Measurements from ENCODE around the gene ZMYM1.
A peak's percentile ranks its signal among the peaks of the same experiment; 100 is the strongest.
"Not testable (repeated sequence)": the region's sequence is repeated elsewhere in the genome, so short reads cannot be mapped to it uniquely, and the experiment has no call there.

ZMYM1 gene

GRCh38 chr1:35054282-35054681 lies 24.9 kb upstream of the ZMYM1 start:
- peaks cover 63% of the 10 kb centered on the region for H3K27me3 Mint-ChIP-seq
- not testable (repeated sequence) for H3K4me1 Mint-ChIP-seq, H3K27ac Mint-ChIP-seq, ATAC-seq, H3K9me3 Mint-ChIP-seq, H3K36me3 Mint-ChIP-seq, H3K4me3 Mint-ChIP-seq

GRCh38 chr1:35058321-35058720 lies 20.9 kb upstream of the ZMYM1 start:
- not testable (repeated sequence) for ATAC-seq, H3K9me3 Mint-ChIP-seq, H3K4me3 Mint-ChIP-seq, H3K27ac Mint-ChIP-seq, H3K36me3 Mint-ChIP-seq
- peaks cover 52% of the 10 kb centered on the region for H3K27me3 Mint-ChIP-seq
- H3K4me1 Mint-ChIP-seq = peaks cover 10% of the 10 kb centered on the region

- peaks cover 3% of the 10 kb centered on the region for H3K9me3 Mint-ChIP-seq
- peaks cover 52% of the 10 kb centered on the region for H3K27me3 Mint-ChIP-seq
- H3K4me3 Mint-ChIP-seq = no peak overlapping the region
- no peak overlapping the region for H3K27ac Mint-ChIP-seq
- H3K36me3 Mint-ChIP-seq = no peaks in the 10 kb centered on the region
- no peak for ATAC-seq
- H3K4me1 Mint-ChIP-seq = peaks cover 10% of the 10 kb centered on the region
These were observed 20.2 kb upstream of the ZMYM1 start for GRCh38 chr1:35058988-35059387.

GRCh38 chr1:35062518-35063196 lies 16.5 kb upstream of the ZMYM1 start:
- no peaks in the 10 kb centered on the region for H3K36me3 Mint-ChIP-seq
- peaks cover 40% of the 10 kb centered on the region for H3K27me3 Mint-ChIP-seq
- H3K9me3 Mint-ChIP-seq = peaks cover 3% of the 10 kb centered on the region
- ATAC-seq = no peak
- H3K4me3 Mint-ChIP-seq = no peak overlapping the region
- H3K27ac Mint-ChIP-seq = no peak overlapping the region
- peaks cover 10% of the 10 kb centered on the region for H3K4me1 Mint-ChIP-seq

GRCh38 chr1:35064265-35064664 lies 14.9 kb upstream of the ZMYM1 start:
- Mint-ChIP-seq H3K9me3 (no peaks in the 10 kb centered on the region), H3K27ac (no peak overlapping the region), H3K27me3 (peaks cover 25% of the 10 kb centered on the region), H3K4me3 (no peak overlapping the region), H3K36me3 (no peaks in the 10 kb centered on the region), H3K4me1 (peaks cover 10% of the 10 kb centered on the region)
- ATAC-seq = no peak

- Mint-ChIP-seq H3K4me1 (no peaks in the 10 kb centered on the region), H3K4me3 (no peak overlapping the region), H3K9me3 (peaks cover 3% of the 10 kb centered on the region), H3K36me3 (no peaks in the 10 kb centered on the region), H3K27ac (no peak overlapping the region), H3K27me3 (peaks cover 30% of the 10 kb centered on the region)
- no peak for ATAC-seq
These were observed 9.4 kb upstream of the ZMYM1 start for GRCh38 chr1:35069746-35070145.

GRCh38 chr1:35073265-35073811 lies 5.8 kb upstream of the ZMYM1 start:
- H3K9me3 Mint-ChIP-seq = peaks cover 7% of the 10 kb centered on the region
- ATAC-seq = no peak
- no peaks in the 10 kb centered on the region for H3K36me3 Mint-ChIP-seq
- H3K27ac Mint-ChIP-seq = no peak overlapping the region
- H3K4me1 Mint-ChIP-seq = no peaks in the 10 kb centered on the region
- H3K27me3 Mint-ChIP-seq = peaks cover 40% of the 10 kb centered on the region
- no peak overlapping the region for H3K4me3 Mint-ChIP-seq

GRCh38 chr1:35076426-35076825 lies 2.8 kb upstream of the ZMYM1 start:
- H3K27ac Mint-ChIP-seq, H3K9me3 Mint-ChIP-seq, ATAC-seq, H3K4me3 Mint-ChIP-seq, H3K36me3 Mint-ChIP-seq: not testable (repeated sequence)
- peaks cover 26% of the 10 kb centered on the region for H3K4me1 Mint-ChIP-seq
- peaks cover 40% of the 10 kb centered on the region for H3K27me3 Mint-ChIP-seq

- H3K4me3 Mint-ChIP-seq = peak overlapping the region; percentile 98
- ATAC-seq = no peak
- peaks cover 10% of the 10 kb centered on the region for H3K36me3 Mint-ChIP-seq
- H3K4me1 Mint-ChIP-seq = peaks cover 46% of the 10 kb centered on the region
- H3K27ac Mint-ChIP-seq = peak overlapping the region; percentile 100
- H3K27me3 Mint-ChIP-seq = peaks cover 18% of the 10 kb centered on the region
- peaks cover 3% of the 10 kb centered on the region for H3K9me3 Mint-ChIP-seq
These were observed 1.1 kb downstream of the ZMYM1 start for GRCh38 chr1:35080171-35080854.

GRCh38 chr1:35085421-35085820 lies 6.2 kb downstream of the ZMYM1 start:
- no peak overlapping the region for H3K4me3 Mint-ChIP-seq
- H3K27me3 Mint-ChIP-seq = no peaks in the 10 kb centered on the region
- H3K4me1 Mint-ChIP-seq = peaks cover 32% of the 10 kb centered on the region
- peaks cover 10% of the 10 kb centered on the region for H3K36me3 Mint-ChIP-seq
- H3K27ac Mint-ChIP-seq = no peak overlapping the region
- no peak for ATAC-seq
- no peaks in the 10 kb centered on the region for H3K9me3 Mint-ChIP-seq

- H3K4me3 Mint-ChIP-seq = no peak overlapping the region
- H3K27ac Mint-ChIP-seq = no peak overlapping the region
These were observed 18.0 kb downstream of the ZMYM1 start for GRCh38 chr1:35097224-35097623.

GRCh38 chr1:35111106-35111505 lies 31.9 kb downstream of the ZMYM1 start:
- no peak for ATAC-seq
- Mint-ChIP-seq H3K27ac (no peak overlapping the region), H3K27me3 (no peaks in the 10 kb centered on the region), H3K4me3 (no peak overlapping the region), H3K36me3 (peaks cover 21% of the 10 kb centered on the region), H3K9me3 (no peaks in the 10 kb centered on the region), H3K4me1 (no peaks in the 10 kb centered on the region)

More at GRCh38 chr1:35097224-35097623, 18.0 kb downstream of the ZMYM1 start:
- ATAC-seq = no peak
- H3K36me3 Mint-ChIP-seq = peaks cover 27% of the 10 kb centered on the region
- H3K4me1 Mint-ChIP-seq = peaks cover 7% of the 10 kb centered on the region
- H3K27me3 Mint-ChIP-seq = no peaks in the 10 kb centered on the region
- H3K9me3 Mint-ChIP-seq = no peaks in the 10 kb centered on the region

GRCh38 chr1:35112668-35113067 lies 33.5 kb downstream of the ZMYM1 start:
- Mint-ChIP-seq H3K27ac (no peak overlapping the region), H3K27me3 (no peaks in the 10 kb centered on the region), H3K4me1 (no peaks in the 10 kb centered on the region), H3K9me3 (no peaks in the 10 kb centered on the region), H3K36me3 (peaks cover 21% of the 10 kb centered on the region), H3K4me3 (no peak overlapping the region)
- no peak for ATAC-seq

- ATAC-seq = no peak
- no peak overlapping the region for H3K27ac Mint-ChIP-seq
- peaks cover 11% of the 10 kb centered on the region for H3K4me1 Mint-ChIP-seq
- H3K9me3 Mint-ChIP-seq = no peaks in the 10 kb centered on the region
- peaks cover 21% of the 10 kb centered on the region for H3K36me3 Mint-ChIP-seq
- H3K4me3 Mint-ChIP-seq = no peak overlapping the region
- H3K27me3 Mint-ChIP-seq = peaks cover 11% of the 10 kb centered on the region
These were observed 36.5 kb downstream of the ZMYM1 start for GRCh38 chr1:35115459-35116383.

Measured in stimulated activated memory B cell treated with anti-CD40 and anti-IgM and Interleukin-4, amounts not matched to agents 10 μg/mL and 1 μg/mL and 100 μg/mL, for 72 hours (primary cell).